Thoracic aorta (tissue), 2 donors: ENCODE results near the gene SBK2. TPM values are rescaled to one million over a fixed set of nuclear protein-coding genes. Genes with fewer than 3 reads are reported as not detected.

Experiments
- ATAC-seq: fragments of 150-250 bp; one replicate; pipeline ENCODE4 v1.8.0; 2017; ENCODE audit warnings: low read depth; ENCODE audit not compliant: insufficient number of reproducible peaks, low FRiP score
- DNase-seq: peaks from one replicate; pipeline ENCODE4 v3.0.0-alpha.2; 2020; ENCODE audit warnings: low spot score
- H3K27ac ChIP-seq, 2 donors: fragments of 200-600 bp; sonication (generic); 1 replicate in 1 of 2; 2 replicates in 1 of 2; pipeline ENCODE4 v1.5.1; 2016; ENCODE audit warnings: mild to moderate bottlenecking in 2 of 2, moderate library complexity in 2 of 2
- H3K27me3 ChIP-seq: fragments of 200-600 bp; sonication (generic); replicated peaks from 2 replicates; pipeline ENCODE4 v1.6.0; 2016; ENCODE audit warnings: mild to moderate bottlenecking; ENCODE audit not compliant: insufficient read depth
- H3K36me3 ChIP-seq: fragments of 200-600 bp; sonication (generic); one replicate; pipeline ENCODE4 v1.5.1; 2016
- H3K4me1 ChIP-seq, 2 donors: fragments of 200-600 bp; sonication (generic); 1 replicate in 1 of 2; 2 replicates in 1 of 2; pipeline versions ENCODE4 v1.5.1 to v1.6.0; 2016; ENCODE audit warnings: low read depth in 2 of 2, mild to moderate bottlenecking in 1 of 2; ENCODE audit not compliant: control insufficient read depth in 1 of 2
- H3K4me3 ChIP-seq: fragments of 200-600 bp; sonication (generic); 2 replicates; pipeline ENCODE4 v1.5.1; 2016; ENCODE audit warnings: mild to moderate bottlenecking
- H3K9me3 ChIP-seq: fragments of 200-600 bp; sonication (generic); 2 replicates; pipeline ENCODE4 v1.5.1; 2016
- total RNA-seq, 2 donors: library from RNA; depleted of rRNA; stranded (reverse); fragments of >200 nt; gene quantifications; one replicate each; pipeline versions ENCODE4 v1.1.0 to v1.2.3, GENCODE V29; 2016
- TF ChIP-seq, protein P1 (sequence below): fragments of 200-600 bp; sonication (generic); IDR thresholded peaks from one replicate; pipeline ENCODE4 v1.5.1; 2019; ENCODE audit warnings: antibody characterized with exemption

Gene SBK2
- total RNA-seq, 2 donors from 2014 or later = not detected

- DNase-seq = no peak
- peak overlapping the region; percentile 79 to 86 for H3K27ac ChIP-seq
- no peak for ATAC-seq
- peaks cover 6 to 24% of the 10 kb centered on the region in 2 donors for H3K4me1 ChIP-seq
- TF ChIP-seq, protein P1, sequence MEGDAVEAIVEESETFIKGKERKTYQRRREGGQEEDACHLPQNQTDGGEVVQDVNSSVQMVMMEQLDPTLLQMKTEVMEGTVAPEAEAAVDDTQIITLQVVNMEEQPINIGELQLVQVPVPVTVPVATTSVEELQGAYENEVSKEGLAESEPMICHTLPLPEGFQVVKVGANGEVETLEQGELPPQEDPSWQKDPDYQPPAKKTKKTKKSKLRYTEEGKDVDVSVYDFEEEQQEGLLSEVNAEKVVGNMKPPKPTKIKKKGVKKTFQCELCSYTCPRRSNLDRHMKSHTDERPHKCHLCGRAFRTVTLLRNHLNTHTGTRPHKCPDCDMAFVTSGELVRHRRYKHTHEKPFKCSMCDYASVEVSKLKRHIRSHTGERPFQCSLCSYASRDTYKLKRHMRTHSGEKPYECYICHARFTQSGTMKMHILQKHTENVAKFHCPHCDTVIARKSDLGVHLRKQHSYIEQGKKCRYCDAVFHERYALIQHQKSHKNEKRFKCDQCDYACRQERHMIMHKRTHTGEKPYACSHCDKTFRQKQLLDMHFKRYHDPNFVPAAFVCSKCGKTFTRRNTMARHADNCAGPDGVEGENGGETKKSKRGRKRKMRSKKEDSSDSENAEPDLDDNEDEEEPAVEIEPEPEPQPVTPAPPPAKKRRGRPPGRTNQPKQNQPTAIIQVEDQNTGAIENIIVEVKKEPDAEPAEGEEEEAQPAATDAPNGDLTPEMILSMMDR = no peak
- no peaks in the 10 kb centered on the region for H3K9me3 ChIP-seq
- H3K36me3 ChIP-seq = peaks cover 18% of the 10 kb centered on the region
- H3K27me3 ChIP-seq = no peaks in the 10 kb centered on the region
- peak overlapping the region; percentile 99 for H3K4me3 ChIP-seq
Observed at GRCh38 chr19:55581145-55581822, 44.4 kb upstream of the SBK2 start.

- DNase-seq (peak; percentile 40), ATAC-seq (peak; percentile 50)
- TF ChIP-seq, protein P1 = no peak
- no peaks in the 10 kb centered on the region for H3K9me3 ChIP-seq
- H3K4me3 ChIP-seq = peak within 1 kb of the TSS; percentile 99
- peak within 1 kb of the TSS; percentile 79 to 86 for H3K27ac ChIP-seq
- peaks cover 18% of the 10 kb centered on the region for H3K36me3 ChIP-seq
- no peaks in the 10 kb centered on the region for H3K27me3 ChIP-seq
- peaks cover 3 to 20% of the 10 kb centered on the region in 2 donors for H3K4me1 ChIP-seq
Observed at GRCh38 chr19:55580628-55581144, 43.8 kb upstream of the SBK2 start, which contains the start of gene ZNF579. Gene ZNF579 (minus strand): TSS chr19:55580848. CDS start chr19:55579639, 1,209 bp downstream.

DNA sequence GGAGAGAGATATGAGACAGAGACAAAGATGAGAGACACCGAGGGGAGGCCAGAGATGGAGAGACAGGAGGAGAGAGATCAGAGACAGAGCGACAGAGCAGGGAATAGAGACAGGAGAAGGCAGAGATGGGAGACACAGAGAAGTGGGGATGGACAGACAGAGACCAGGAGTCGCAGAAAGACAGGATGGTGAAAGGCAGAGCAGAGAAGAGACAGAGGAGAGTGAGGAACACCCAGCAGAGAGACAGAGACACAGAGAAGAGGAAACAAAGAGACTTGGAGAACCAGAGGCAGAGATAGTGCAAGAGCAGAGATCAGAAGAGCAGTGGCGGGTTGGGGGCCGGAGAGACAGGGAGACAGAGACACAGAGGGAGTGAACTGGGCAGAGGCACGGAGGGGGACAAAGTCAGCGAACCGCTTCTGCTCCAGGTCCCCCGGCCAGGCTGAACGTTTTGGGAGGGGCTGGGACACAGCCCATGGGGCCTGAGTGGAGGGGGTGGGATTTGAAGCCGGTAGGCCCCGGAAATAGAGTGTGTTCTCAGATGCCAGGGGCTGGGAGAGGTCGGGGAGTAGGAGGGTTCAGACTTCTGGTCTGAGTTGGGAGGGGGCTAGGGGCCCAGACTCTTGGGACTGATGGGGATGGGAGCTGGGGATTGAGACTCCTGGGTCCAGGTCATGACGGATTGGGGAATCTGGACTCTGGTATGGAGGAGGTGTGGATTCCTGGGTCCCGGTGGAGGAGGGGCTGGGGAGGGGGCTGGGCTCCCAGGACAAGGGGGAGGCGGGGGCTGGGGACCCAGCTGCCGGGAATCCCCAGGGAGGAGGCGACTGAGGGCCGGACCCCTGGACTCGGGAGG lies 43.1 kb upstream of the SBK2 start:
- peaks cover 3 to 20% of the 10 kb centered on the region in 2 donors for H3K4me1 ChIP-seq
- no peaks in the 10 kb centered on the region for H3K27me3 ChIP-seq
- H3K36me3 ChIP-seq = peaks cover 18% of the 10 kb centered on the region
- H3K4me3 ChIP-seq = peak overlapping the region; percentile 99
- TF ChIP-seq, protein P1 = no peak
- peak overlapping the region; percentile 79 to 86 for H3K27ac ChIP-seq
- DNase-seq (no peak), ATAC-seq (no peak)
- no peaks in the 10 kb centered on the region for H3K9me3 ChIP-seq

DNA sequence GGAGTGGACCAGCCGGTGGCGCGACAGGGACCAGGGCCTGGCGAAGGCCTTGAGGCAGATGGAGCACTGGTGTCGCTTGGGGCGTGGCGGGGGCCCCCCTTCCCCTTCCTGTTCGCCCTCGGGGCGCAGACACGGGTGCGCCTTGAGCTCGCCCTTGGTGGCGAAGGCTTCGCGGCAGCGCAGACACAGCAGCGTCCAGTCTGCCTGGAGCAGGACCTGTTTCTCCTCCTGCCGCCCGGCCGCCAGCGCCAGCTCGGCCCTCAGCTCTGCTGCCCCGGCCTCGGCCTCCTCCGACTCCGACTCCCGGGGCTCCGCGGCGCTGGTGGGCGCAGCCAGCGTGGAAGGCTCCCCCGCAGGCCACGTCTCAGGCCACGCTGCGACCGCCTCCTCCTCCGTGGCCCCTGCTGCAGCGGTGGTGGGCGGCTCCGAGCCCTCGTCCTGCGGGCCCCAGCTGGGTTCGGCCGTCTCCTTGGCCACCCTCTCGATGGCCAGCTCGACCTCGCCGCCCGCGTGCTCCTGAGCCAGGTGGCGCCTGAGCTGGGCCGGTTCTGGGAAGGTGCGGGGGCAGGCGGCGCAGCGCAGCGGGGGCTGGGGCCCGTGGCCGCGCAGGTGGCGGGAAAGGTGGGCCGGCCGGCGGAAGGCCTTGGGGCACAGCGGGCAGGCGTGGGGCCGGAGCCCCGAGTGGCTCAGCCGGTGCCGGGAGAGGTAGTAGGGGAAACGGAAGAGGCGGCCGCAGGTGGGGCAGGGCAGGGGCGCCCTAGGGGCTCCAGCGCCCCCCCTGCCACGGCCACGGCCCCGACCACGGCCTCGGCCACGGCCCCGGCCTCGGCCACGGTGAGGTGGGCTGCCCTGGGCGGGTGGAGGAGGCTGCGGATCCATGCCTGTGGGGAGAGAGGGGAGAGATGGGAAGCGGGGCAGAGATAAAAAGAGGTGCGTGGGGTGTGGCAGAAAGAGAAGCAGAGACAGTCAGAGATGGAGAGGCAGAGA lies 42.1 kb upstream of the SBK2 start:
- Histone ChIP-seq H3K27me3 (no peaks in the 10 kb centered on the region), H3K9me3 (no peaks in the 10 kb centered on the region), H3K4me3 (peak overlapping the region; percentile 99), H3K36me3 (peaks cover 18% of the 10 kb centered on the region), H3K4me1 (peaks cover 3 to 20% of the 10 kb centered on the region in 2 donors), H3K27ac (peak overlapping the region in 1 of 2 donors; percentile 86)
- TF ChIP-seq, protein P1 = no peak
- no peak for DNase-seq
- ATAC-seq = no peak
